HG02981 (cell line): ENCODE results near the gene BAG1.

Experiments used
- ATAC-seq: cut with Tn5 transposase; IDR thresholded peaks from one replicate; pipeline ENCODE4 v1.9.1; 2021; ENCODE audit warnings: mild to moderate bottlenecking, moderate library complexity; ENCODE audit not compliant: unreplicated experiment

BAG1 gene

DNA sequence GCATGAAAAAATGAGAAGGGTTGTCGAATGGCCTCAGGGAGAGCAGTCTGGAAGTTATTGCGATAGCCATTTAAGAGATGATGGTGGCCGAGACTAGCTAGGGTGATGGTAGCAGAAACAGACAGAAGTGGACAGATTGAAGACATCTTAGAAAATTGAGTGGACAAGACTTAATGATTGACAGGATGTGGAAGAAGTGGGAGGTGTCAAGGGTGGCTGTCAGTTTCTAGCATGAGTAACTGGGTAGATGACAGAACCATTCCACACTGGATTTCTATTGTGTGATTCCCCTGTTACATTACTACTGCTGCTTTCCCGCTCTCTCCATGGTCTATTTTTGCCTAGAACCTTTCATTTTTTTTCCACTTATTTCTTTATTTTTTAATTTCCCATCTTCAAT is 13.0 kb upstream of the BAG1 start:
- ATAC-seq, result no peak

DNA sequence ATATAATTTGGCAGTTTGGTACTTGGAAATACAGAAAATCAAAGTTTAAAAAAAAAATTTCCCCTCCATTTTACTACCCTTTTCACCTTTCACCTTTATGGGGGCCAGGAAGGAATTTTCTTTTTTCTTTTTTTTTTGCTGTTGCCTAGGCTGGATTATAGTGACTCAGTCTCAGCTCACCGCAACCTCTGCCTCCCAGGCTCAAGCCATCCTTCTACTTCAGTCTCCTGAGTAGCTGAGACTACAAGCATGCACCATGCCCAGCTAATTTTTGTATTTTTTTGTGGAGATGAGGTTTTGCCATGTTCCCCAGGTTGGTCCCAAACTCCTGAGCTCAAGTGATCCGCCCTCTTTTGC is 9.4 kb upstream of the BAG1 start:
- no peak for ATAC-seq

DNA sequence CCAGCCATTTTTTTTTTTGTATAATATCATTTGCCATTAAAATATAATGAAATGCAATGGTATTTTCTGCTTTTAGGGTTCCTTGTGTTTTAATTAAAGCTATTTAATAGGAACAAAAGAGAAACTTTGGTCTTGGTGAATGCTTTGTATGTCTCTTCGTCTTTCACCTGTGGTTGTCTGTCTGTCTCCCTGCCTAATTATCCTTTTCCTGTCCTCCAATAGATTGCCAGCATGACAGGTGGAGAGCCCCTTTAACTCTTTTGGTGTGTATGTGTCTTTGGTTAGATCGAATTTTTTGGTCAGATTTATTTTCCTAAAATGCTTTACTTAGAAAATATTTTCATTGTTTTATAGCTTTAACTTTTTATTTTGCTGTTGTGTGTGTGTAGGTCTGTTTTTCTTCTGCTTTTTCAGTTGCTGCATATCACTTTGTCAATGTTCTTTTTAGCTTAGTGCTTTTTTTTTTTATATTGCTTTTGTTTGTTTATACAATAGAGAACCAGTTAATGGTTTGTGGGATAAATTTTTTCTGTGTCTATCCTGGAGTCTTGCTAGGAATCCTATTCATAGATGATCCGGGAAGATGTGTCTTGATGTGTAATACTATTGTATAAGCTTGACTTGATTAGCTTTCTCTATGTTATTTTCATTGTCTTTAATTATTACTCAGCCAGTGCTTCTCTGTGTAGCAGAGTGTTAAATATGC is 8.9 kb upstream of the BAG1 start:
- ATAC-seq, result no peak

DNA sequence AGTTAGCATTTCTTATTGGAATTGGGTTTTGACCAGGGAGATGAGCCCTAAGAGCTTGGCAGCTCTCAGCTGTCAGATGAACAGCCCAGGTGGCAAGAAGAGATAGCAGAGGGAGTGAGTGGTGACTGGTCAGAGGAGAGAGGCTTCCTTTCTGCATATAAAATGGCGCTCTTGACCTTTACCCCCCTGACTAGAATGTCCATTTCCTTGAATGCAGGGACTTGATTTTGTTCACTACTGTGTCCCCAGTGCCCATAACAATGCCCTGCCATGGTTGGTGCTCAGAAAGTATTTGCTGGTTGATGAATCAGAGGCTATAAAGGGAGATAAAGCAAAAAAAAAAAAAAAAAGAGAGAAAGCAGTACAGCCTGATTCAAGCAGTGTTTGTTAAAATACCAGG is 7.6 kb upstream of the BAG1 start:
- no peak for ATAC-seq

DNA sequence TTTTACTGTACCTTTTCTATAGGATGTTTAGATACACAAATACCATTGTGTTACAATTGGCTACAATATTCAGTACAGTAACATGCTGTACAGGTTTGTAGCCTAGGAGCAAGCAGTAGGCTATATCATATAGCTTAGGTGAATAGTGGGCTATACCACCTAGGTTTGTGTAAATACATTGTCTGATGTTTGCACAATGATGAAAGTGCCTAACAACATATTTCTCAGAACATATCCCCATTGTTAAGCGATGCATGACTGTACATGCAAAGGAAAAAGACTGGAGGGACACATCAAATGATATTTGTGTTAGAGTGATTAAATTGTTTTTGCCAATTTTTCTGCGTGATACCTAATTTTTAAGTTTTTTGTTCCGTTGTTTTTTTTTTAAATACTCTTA is 5.6 kb upstream of the BAG1 start:
- ATAC-seq, result no peak

DNA sequence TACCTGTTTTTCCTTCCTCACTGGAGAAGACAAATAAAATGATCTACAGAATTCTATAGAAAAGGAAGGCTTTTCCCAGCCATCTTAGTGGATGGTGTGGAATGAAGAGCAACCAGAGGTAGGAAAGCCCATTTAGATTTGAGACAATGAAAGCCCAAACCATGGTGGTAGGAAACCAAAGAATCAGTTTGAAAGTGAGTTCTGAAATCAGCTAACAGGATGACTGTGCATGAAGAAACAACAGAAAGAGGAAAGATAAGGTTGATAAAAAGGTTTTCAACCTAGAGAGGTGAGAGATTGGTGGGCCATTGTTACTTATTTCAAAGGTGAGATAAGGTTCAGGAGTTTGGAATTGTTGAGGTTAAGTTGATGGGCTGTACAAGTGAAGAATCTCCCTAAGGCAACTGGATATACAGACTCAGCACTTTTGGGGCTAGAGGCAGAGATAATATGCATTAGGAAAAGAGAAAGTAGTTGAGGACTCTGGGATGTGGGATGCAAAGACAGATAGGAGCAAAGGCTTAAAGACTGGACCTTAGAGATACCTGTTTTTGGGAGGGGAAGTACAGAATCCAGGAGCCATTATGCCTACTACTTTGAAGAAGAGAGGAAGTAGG is 2.8 kb upstream of the BAG1 start:
- no peak for ATAC-seq

DNA sequence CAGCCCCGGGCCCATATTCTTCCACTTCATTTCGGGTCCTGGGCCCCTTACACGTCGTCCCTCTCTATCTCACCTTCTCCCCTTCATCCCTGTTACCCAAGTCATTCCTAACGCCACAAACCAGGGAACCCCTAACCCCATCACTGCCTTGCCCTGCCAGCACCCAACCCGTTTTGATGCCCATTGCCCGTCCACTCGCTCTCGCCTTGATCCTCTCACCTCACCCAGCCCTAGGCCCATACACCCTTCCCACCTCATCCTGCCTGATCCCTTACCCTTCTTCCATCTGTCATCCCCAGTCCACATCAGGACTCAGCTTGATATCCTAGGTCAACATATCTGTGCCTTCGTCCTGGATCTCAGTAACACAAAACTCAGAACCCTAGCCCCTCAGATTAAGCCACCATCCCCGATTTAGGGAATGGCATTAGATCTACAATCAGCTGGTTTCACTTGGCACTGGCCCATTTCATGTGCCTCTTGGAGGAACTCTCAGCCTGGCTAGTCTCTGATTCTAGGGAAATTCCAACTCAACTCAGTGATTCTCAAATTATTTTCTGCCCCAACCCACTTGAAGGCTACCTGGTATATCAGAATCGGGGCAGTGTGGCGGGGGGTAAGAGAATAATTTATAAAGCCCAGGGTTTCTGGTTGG is 830 bp upstream of the BAG1 start:
- ATAC-seq, result no peak

DNA sequence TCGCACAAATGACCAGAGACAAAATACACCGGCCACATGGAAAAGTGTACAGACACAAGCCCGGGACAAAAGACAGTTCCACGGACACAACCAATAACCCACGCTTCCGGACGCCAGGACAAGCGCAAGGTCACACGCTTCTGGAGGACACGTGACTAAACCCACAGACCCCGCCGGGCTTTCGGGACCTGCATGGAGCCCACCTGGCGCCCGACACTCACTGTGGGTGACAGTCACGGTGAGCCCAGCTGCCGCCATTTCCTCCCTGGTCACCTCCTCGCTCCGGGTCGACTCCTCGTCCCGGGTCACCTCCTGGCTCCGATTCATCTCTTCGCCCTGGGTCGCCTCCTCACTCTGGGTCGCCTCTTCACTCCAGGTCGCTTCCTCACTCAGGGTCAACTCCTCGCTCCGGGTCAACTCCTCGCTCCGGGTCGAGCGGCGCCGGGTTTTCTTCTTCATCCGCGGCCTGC is 470 bp downstream of the BAG1 start:
- ATAC-seq, result peak; percentile 22

DNA sequence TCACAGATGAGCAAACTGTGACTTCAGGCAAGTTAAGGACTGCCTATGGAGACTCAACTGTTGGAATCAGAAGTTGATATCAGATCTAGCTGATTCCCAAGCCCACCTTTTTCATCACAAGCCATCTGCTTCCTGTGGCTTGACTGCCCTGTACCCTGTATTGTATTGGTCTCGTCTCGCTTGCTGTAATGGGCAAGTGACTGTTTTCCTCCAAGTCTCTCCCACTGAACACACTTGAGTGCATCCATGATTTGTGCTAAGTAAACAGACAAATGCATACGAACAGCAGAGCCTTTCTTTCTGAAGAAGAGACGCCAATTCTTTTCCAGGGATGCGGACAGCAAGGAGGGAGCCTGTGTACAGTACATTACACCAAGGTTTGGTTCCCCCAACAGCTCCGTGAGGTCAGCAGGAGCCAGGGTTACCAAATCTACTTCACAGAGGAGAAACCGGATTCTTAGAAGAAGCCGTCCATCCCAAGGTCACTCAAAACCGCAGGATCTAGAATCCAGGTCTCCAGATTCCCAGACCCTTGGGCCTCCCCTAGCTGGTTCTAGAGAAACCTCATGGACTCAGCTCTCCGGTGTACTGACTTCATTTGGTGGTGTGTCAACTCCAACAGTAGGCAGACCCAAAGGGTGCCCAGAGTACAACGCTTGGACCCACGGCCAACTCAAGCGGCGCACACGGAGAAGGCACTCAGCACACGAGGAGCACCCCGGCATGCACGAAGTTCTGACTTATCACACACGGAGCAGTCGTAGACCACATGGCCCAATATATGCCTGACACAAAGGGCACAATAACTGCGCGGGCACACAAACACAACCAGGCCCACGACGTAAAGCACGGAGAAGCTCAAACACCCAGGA is 1.1 kb downstream of the BAG1 start:
- no peak for ATAC-seq

DNA sequence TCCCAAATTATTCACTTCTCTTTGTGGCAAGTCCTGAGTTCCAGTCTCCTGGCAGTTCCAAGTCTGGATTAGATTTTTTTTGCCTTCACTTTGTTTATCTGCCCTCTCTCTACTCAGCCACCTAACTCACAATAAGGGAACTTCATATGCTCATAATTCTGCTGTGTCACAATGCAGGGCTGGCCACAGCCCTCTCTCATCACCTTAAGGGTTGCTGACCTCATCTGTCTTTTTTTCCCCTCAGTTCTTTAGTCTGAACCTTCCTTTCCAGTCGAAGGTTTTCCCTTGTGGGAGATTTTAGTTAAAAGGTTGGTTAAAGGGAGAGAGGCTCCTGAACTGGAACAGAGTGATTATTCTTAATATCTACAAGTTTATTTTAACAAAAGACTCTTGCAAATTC is 4.1 kb downstream of the BAG1 start:
- no peak for ATAC-seq

DNA sequence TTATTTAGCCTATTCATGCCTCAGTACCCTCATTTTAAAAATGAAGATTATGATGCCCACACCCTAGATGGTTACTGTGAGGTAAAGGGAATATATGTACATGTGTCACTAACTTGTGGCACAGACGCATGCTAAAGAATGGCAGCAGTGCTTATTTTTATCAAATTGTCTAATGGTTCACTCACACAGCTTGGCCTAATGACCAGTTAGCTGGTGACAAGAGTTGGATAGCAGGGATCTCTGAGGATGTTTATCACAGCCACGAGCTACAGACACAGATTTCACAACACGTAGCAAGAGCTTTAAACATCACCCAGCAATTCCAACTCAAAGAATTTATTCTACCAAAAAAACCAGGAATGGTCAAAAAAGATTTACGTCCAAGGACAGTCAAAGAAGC is 7.2 kb downstream of the BAG1 start:
- no peak for ATAC-seq

DNA sequence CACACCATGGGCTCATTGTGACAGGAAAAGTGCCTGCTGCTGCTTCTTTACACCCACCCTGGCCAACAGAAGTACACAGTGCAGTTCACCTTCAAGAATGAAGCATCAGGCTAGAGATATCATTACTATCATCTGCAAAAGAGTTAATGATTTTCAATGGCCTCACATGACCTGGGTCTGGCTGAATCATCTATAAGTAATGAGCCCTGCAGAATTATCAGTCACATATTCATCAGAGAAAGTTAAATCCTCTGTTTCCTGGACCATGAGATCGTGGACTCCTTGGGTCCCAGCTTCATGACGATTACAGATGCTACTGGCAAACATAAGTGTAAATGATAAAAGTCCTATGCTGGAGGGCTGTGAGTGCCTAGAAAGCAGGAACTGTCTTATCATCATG is 8.3 kb downstream of the BAG1 start:
- ATAC-seq, result no peak

DNA sequence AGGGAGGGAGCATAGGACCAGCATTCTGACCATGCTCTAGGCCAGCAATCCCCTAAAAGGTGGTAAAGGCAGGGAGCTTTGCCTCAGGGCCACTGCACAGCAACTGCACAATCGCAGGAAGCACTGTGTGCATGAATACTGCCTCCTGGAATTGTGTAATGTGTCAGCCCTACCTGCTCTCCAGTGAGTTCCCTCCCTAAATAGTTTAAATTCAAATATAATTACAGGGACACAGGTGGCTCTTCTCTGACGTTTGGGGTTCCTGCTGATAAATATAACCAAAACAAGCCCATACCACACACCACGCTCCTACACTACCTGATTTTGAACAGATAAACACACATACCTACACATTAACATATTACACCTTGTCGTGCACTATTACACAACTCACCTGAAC is 9.0 kb downstream of the BAG1 start:
- ATAC-seq, result no peak

DNA sequence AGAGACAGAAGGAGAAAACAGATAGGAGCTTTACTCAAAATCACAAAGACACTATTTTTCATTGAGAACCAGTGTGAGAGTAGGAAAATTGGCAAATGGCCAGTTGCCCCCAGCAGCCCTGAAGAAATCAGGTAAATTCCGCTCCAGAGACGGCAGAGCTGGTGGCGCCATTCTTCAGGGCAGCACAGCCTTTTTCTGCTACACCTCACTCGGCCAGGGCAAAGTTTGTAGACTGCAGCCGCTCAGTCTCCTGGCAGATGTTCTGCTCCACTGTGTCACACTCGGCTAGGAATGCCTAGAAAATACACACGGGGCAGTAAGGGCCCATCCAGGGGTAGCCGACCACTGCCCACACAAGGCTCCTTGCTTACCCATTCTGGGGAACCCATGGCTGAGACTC is 9.5 kb downstream of the BAG1 start:
- ATAC-seq, result no peak

DNA sequence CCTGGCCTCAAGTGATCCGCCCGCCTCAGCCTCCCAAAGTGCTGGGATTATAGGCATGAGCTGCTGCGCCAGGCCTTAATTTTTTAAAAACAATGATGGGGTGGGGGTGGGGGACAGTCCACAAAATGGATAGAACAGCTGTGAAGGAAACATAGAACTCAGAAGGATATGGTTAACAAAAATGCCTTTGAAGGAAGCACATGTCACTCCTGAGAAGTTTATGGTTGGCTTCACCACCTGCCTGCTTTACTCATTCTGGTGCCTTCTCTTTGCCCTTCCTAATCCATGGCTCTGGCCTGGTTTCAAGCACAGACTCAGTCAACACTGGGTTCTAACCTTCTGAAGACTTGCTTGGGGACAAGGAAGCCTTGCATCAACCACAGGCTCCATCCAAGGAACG is 10.3 kb downstream of the BAG1 start:
- ATAC-seq, result no peak

DNA sequence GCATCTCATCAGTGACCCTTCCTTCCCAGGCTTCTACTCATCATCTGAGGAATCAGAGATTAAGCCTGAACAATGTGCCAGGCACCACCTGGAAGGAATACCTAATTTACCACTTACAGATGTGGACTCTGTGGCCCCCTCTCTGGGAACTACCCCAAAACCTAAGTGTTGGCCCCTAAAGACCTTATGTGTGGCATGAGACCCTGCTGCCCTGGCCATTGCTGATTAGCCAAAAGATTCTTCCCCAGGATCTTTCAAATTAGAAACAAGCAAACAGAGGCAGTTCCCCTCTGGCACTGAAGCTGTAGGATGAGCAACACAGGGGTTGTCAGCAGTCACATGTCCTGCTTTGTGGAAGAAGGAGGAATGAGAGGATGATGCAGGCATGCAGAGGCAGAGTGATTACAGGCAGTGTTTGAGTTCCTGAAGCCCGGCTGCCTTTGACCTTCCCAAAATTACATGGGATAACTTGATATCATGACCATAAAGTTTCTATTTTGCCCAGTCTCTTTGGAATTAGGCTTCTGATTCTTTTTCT is 14.0 kb downstream of the BAG1 start:
- ATAC-seq, result no peak

DNA sequence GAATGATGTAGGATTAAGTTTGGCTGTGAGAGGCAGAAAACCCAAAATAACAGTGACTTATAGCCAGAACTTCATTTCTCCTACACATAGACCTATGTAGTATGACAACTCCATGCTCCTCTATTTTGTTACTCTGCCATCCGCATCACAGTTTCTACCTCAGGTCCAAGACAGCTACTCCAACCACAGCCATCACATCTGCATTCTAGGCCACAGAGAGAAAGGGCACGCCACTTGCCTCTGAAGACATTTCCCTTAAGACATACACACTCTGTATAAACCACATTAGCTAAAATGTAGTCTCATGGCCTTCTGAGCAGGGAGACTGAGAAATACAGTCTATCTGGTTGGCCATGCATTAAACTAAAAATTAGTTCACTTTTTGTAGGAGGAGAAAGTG is 14.5 kb downstream of the BAG1 start:
- ATAC-seq, result no peak

DNA sequence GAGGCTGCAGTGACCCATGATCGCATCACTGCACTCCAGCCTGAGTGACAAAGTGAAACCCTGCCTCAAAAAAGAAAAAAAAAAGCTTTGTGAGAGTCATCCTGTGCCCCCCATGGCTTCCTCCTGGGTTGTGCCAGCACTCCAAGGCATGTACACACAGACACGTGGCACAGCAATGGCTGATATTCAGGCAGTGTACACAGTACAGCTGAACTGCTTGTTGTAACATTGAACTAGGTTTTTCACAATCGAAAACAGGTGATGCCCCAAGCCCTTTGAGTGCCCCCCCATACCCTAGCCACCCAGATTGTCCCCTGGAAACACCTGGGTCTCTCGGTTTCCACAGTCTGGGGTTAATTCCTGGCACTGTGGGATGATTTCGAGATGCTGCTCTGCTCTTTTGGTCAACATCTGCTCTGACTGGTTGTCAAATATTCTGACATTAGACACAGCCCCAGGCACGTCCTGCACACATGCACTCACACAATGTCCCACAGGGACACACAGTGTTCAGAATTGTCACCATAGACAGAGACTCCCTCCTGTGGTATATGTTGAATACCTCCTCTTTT is 15.3 kb downstream of the BAG1 start:
- ATAC-seq, result no peak

DNA sequence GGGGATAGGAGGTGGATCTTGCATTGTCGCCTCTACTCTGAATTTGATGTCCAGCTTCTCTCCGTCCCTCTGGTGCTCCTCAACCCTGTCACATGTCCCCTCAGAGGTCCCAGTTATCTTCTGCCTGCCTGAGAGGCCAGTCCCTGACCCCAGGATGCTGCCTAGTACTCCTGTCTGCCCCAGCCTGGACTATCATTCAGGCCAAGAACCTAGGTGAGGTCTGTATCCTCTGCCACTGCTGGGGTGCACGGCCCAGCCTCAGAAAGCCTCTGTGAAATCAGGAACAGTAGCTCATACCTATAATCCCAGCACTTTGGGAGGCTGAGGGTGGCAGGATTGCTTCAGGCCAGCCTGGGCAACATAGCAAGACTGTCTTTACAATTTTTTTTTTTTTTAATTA is 15.9 kb downstream of the BAG1 start:
- no peak for ATAC-seq

DNA sequence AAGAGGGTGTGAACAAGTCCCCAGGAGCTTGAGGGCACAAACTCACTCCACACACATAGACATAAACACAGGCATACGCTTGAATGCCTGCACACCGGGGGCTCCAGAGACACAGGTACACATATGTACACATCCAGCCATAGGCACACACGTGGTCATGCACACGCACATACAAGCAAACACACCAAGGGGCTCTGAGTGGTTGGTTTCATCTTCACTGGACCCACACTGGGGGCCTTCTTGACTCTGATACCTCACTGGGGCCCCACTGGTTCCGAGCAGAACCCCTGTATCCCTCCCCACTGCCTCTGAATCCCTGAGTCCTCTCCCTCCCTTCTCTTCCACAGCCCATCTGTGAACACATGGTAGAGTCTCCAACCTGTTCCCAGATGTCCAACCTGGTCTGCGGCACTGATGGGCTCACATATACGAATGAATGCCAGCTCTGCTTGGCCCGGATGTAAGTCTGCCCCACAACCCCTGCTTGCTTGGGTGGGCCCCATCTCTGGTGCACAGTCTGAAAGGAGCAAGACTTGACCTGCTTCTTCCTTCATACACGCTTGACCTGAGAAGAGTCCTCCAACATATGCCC is 18.1 kb downstream of the BAG1 start:
- no peak for ATAC-seq

DNA sequence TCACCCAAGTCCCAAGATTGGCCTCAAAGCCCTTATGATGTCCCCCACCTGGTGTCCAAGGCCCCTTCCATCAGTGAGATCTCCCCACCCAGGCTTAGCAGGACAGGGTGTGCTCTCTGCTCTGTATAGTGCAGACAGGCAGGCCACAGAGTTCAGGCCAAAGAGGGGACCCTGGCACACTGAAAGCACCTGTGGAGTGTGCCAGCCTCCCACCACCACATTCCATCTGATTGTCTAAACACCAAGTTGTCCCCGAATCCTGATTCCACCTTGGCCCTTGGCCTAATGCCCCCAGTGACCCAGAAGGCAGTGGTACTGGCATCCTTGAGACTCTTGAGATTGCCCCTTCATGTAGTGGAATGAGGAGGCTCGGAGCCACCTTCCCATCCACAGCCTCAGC is 19.2 kb downstream of the BAG1 start:
- no peak for ATAC-seq
